H1 (cell line): ENCODE measurements around the gene DGCR8. TPM values are rescaled to one million over a fixed set of nuclear protein-coding genes. Genes with fewer than 3 reads are reported as not detected.

ENCODE experiments used
- HDAC2 ChIP-seq, 2 experiments: fragments of 300-600 bp in 1 of 2; sonication (generic) in 1 of 2; IDR thresholded peaks; 2 replicates each; pipeline ENCODE4 v1.6.1; 2011 to 2012; ENCODE audit warnings: low read depth in 2 of 2, low read length in 2 of 2, mild to moderate bottlenecking in 2 of 2, moderate library complexity in 2 of 2, borderline replicate concordance in 1 of 2, inconsistent platforms in 1 of 2
- SP2 ChIP-seq: IDR thresholded peaks from 2 replicates; pipeline ENCODE4 v1.6.1; 2012; ENCODE audit warnings: mild to moderate bottlenecking, low read length, inconsistent platforms
- polyA plus RNA-seq, 7 experiments: library from polyadenylated mRNA; depleted of rRNA in 3 of 7; stranded (reverse) in 5 of 7; unstranded in 2 of 7; fragments of >200 nt in 5 of 7; fragments of 200-250 nt in 2 of 7; gene quantifications; 1 replicate in 5 of 7; 2 replicates in 1 of 7; 4 replicates in 1 of 7; pipeline versions ENCODE4 v1.2.1 to v1.2.3, GENCODE V29; 2011 to 2013; ENCODE audit warnings: missing spikeins in 2 of 7, mixed read lengths in 2 of 7
- total RNA-seq: library from RNA; stranded (reverse); fragmentation: NEBNext Ultra II Directional; extraction: Animal tissue kit (Norgen Biotek cat#: 25700); gene quantifications from 2 replicates; pipeline ENCODE4 v1.2.1, GENCODE V29; 2021

Gene DGCR8
- total and polyA plus RNA-seq, 2 of the 8 experiments (the other 6 are each of a cell fraction or from before 2014, with no cell fraction given) = 23.7 to 43.7 TPM

DNA sequence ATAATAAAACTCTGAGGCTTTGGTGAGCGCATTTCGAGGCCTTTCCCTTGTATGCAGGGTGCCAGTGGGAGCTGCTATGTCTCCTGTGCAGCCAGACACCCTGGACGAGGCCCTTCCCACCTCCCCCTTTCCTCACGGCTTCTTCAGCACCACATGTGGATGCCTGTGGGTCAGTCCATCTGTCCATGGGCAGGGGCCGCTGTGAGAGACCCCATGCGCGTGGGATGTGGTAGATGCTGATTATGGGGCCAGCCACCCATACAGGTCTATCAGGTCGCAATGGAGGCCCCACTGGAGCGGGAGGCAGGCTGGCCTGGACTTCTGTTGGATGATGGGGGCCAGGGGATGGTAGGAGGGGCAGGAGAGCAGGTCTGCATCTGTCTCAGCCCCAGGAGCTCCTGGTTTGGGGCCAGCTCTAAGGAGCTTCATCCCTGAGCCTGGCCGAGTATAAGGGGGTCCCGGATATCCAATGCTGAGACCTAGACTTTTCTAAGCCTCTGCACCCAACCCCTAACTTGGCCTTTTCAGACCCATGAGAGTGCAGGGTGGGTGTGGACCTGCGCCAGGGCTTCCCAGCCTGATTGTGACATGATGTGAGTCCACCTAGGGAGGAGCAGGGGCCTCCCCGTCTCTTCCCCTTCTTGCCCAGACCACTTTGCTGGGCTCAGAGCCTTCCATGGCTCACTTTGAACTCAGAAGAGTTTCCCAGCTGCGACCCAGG lies 14.0 kb upstream of the DGCR8 start (continued):
- TF ChIP-seq SP2 = no peak
- TF ChIP-seq HDAC2 (IDR thresholded peaks at IDR 0.05; ENCODE audit: borderline replicate concordance in 1 of 2, low read depth in 2 of 2, low read length in 2 of 2) = no peak
